C4-2B (cell line): ENCODE measurements around the gene HILPDA.
"Not testable (repeated sequence)": the region's sequence is repeated elsewhere in the genome, so short reads cannot be mapped to it uniquely, and the experiment has no call there.

ENCODE experiments used
- H3K27ac ChIP-seq: fragments of 450-650 bp; 2 replicates; pipeline ENCODE4 v1.5.1; 2017
- ZFX ChIP-seq: fragments of 450-650 bp; IDR thresholded peaks from 2 replicates; pipeline ENCODE4 v1.6.1; 2017
- TF ChIP-seq, protein P1 (sequence below): fragments of 450-650 bp; conservative IDR thresholded peaks from 2 replicates; pipeline ENCODE4 v1.5.1; 2017; ENCODE audit warnings: mild to moderate bottlenecking

HILPDA gene

DNA sequence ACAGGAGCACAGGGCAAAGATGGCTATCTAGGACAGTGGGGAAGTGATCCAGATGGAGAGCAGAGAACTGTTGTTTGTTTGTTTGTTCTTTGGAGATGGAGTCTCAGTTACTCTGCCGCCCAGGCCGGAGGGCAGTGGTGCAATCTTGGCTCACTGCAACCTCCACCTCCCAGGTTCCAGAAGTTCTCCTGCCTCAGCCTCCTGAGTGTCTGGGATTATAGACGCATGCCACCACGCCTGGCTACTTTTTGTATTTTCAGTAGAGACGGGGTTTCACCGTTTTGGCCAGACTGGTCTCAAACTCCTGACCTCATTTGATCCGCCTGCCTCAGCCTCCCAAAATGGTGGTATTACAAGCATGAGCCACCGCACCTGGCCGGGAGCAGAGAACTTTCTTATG, 41.7 kb downstream of the HILPDA start:
- TF ChIP-seq, protein P1, sequence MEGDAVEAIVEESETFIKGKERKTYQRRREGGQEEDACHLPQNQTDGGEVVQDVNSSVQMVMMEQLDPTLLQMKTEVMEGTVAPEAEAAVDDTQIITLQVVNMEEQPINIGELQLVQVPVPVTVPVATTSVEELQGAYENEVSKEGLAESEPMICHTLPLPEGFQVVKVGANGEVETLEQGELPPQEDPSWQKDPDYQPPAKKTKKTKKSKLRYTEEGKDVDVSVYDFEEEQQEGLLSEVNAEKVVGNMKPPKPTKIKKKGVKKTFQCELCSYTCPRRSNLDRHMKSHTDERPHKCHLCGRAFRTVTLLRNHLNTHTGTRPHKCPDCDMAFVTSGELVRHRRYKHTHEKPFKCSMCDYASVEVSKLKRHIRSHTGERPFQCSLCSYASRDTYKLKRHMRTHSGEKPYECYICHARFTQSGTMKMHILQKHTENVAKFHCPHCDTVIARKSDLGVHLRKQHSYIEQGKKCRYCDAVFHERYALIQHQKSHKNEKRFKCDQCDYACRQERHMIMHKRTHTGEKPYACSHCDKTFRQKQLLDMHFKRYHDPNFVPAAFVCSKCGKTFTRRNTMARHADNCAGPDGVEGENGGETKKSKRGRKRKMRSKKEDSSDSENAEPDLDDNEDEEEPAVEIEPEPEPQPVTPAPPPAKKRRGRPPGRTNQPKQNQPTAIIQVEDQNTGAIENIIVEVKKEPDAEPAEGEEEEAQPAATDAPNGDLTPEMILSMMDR: no peak
- no peak for TF ChIP-seq ZFX
- no peak overlapping the region for H3K27ac ChIP-seq

- H3K27ac ChIP-seq: not testable (repeated sequence)
Observed at GRCh38 chr7:128505416-128505815, 49.7 kb downstream of the HILPDA start.

DNA sequence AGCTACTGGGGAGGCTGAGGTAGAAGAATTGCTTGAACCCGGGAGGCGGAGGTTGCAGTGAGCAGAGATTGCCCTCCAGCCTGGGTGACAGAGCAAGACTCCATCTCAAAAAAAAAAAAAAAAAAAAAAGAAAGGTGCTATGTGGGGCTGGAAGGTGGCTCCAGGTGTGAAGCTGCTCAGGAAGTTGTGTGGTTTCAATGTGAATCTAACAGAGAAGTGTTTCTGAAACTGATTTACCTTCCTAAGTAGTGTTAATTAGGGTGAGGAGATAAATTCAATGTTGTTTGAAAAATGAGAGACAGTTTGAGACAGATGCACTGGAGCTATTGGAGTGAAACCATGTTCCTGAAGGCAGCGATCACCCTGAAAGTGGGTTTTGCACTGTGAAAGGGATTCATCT, 51.1 kb downstream of the HILPDA start:
- H3K27ac ChIP-seq: not testable (repeated sequence)

DNA sequence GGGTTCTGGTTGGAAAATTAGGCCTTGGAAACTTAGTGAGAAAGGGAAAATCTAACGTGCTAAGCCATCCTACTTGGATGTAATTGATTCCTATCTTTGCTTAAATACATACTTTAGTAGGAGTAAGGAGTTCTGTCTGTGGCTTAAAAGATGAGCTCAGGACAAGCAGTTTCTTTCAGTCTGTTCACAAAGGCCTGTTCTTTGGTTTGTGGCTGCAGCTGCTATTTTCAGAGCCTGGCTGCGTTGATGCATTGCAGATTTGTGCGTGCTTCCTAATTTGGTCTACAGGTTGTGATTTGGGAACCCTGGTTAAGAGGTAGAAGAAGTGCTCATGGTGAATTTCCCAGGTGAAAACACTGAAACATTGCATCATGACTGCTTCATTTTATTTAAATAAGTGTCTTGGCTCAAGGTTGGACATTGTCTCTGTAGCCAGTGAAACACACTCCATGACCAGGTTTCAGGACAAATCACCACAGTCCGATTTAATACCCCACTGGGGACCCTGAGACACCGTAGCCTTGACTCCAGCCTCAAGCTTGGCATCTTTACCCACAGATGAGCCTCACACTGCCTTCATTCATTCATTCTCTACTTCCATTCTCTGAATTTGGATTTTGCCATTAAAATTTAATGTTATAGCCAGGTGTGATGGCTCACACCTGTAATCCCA, 51.8 kb downstream of the HILPDA start:
- H3K27ac ChIP-seq: not testable (repeated sequence)
